ENCODE measurements around the gene CCNE1.

DNA sequence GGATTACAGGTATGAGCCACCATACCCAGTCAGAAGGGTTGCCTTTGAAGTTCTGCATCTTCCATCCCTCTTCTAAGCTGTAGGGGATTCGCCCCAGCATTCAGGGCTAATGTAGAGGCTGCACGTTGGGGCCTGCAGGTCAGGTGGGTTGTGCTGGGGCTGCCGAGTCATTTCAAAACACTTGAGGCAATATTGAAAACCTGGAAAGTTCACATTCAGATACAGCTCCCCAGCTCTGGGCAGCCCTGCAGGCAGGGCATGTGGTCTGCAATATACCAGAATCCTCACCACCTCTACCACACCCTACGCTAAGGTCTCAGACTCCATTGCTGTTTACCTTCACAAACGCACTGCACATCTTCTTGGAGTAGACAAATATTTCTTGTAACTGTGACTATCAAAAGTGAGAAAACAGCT, 24.6 kb downstream of the CCNE1 start:
- TF ChIP-seq, protein P1, sequence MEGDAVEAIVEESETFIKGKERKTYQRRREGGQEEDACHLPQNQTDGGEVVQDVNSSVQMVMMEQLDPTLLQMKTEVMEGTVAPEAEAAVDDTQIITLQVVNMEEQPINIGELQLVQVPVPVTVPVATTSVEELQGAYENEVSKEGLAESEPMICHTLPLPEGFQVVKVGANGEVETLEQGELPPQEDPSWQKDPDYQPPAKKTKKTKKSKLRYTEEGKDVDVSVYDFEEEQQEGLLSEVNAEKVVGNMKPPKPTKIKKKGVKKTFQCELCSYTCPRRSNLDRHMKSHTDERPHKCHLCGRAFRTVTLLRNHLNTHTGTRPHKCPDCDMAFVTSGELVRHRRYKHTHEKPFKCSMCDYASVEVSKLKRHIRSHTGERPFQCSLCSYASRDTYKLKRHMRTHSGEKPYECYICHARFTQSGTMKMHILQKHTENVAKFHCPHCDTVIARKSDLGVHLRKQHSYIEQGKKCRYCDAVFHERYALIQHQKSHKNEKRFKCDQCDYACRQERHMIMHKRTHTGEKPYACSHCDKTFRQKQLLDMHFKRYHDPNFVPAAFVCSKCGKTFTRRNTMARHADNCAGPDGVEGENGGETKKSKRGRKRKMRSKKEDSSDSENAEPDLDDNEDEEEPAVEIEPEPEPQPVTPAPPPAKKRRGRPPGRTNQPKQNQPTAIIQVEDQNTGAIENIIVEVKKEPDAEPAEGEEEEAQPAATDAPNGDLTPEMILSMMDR (conservative IDR thresholded peaks at IDR 0.05; ENCODE audit: low read depth, low read length): no peak
- TF ChIP-seq EZH2 (IDR thresholded peaks at IDR 0.05; ENCODE audit: borderline replicate concordance, low read depth, low read length, poor library complexity, severe bottlenecking): no peak

All from A673 (cell line).